Stimulated activated naive CD4-positive, alpha-beta T cell (primary cell): Measurements from ENCODE around the gene B3GALT4.
"Not testable (repeated sequence)": the region's sequence is repeated elsewhere in the genome, so short reads cannot be mapped to it uniquely, and the experiment has no call there.

Experiments
- DNase-seq, 6 experiments: peaks; one replicate each; lab custom pipeline; 2025; lab: John Stamatoyannopoulos, UW

Gene B3GALT4, protein sequence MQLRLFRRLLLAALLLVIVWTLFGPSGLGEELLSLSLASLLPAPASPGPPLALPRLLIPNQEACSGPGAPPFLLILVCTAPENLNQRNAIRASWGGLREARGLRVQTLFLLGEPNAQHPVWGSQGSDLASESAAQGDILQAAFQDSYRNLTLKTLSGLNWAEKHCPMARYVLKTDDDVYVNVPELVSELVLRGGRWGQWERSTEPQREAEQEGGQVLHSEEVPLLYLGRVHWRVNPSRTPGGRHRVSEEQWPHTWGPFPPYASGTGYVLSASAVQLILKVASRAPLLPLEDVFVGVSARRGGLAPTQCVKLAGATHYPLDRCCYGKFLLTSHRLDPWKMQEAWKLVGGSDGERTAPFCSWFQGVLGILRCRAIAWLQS

DNA sequence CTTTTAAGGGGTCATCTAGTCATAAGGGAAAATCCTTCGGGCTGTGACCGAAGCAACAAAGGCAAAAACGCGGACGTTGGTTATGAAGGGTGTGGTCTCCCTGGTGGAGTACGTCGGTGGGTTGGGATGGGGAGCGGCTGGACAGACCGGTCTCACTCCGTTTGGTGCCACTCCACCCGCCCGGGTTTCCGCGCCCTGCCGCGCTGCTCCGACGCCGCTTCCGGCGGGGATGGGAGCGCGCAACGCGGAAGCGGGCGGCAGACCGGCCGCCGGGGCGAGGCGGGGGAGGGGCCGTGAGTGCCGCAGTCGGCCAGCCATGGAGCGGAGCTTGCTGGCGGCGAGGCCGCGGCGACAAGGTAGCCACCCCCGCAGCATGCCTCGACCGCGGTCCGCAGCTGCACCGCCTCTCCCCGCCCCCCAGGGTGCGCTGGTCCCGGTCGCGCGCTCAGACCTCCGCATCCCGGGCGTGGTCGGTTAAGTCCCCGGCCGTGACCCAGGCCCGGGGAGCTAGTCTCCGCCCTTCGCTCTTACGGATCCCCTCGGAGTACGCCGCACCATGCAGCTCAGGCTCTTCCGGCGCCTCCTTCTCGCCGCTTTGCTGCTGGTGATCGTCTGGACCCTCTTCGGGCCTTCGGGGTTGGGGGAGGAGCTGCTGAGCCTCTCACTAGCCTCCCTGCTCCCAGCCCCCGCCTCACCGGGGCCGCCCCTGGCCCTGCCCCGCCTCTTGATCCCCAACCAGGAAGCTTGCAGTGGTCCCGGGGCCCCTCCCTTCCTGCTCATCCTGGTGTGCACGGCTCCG, at the start of gene B3GALT4:
B3GALT4 (plus strand) TSS at position 260 of the 799 bp plus-strand sequence; CDS start at position 557, 297 bp downstream.
- DNase-seq = peak; percentile 47 to 79 (median 71)

DNA sequence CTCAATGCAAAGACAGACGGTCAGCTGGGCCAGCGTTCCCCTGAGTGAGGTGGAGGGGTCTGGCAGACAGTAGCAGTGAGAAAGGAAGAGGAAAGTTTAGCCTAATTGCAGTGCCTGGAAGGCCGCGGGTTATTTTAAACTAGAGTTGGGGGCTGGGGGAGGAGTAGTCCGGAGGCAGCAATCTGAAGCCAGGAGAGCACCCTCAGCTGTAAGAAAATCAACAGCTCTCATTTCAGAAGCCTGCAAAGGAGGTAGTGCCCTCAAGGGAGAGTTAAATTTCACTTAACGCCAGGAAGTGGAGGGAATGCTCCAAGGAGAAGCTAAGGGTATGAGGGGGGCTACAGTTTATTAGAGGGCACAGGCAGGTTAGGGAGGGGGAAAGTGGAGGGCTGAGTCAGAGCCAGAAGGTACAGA, 41.7 kb upstream of the B3GALT4 start:
- no peak for DNase-seq

DNA sequence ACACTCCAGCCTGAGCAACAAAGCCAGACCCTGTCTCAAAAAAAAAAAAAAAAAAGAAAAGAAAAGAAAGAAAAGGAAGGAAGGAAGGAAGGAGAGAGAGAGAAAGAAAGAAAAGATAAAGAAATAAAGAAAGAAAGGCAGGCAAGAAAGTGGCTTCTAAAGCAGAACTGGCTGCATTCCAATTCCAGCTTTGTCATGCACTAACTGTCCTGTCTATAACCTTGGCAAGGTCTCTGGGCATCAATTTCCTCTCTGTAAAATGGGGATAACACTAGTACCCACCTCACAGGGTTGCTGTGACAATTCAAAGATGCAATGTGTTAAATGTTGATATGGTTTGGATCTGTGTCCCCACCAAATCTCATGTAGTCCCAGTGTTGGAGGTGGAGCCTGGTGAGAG, 40.6 kb upstream of the B3GALT4 start:
- no peak for DNase-seq

DNA sequence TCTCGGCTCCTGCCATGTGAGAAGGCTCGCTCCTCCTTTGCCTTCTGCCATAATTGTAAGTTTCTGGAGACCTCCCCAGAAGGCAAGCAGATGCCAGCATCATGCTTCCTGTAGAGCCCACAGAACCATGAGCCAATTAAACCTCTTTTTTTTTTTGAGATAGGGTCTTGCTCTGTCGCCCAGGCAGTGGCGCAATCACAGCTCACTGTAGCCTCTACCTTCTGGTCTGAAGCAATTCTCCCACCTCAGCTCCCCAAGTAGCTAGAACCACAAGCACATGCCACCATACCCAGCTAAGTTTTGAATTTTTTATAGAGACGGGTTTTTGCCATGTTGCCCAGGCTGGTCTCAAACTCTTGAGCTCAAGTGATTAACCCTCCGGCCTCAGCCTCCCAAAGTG, 40.1 kb upstream of the B3GALT4 start:
- no peak for DNase-seq

DNA sequence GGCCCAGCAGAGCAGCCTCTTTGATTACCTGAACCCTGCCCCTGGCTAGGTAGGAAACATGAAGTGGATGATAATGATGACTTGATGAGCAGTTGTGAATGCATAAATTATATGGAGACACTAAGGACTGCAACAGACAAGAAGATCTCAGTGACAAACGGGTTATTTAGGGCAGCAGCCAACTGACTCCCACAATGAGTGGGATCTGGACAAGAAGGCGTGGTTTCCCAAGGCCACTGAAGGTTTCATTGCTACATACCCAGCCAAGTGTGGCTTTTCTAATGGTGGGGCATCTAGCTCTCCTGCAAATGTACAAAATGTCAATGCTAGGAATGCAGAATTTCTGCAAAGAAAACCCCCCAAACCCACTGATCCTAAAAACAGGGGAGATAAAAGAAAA, 39.2 kb upstream of the B3GALT4 start:
- DNase-seq = no peak

DNA sequence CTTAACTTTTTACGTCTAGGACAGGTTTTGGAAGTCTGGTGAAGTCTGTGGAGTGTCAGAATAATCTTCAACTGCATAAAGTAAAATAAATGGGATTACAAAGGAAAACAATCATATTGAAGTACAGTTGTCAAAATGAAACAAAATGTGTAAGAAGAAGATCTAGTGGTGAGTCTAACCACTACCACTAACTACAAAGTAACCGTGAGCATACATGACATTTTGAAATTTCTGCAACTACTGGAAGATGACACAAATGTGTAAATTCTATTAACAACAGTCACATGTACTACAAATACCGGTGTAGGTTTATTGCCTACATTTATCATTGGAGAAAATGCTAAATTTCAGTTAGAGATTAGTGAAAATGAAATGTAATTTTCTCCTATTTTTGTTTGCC, 35.0 kb upstream of the B3GALT4 start:
- DNase-seq = no peak

DNA sequence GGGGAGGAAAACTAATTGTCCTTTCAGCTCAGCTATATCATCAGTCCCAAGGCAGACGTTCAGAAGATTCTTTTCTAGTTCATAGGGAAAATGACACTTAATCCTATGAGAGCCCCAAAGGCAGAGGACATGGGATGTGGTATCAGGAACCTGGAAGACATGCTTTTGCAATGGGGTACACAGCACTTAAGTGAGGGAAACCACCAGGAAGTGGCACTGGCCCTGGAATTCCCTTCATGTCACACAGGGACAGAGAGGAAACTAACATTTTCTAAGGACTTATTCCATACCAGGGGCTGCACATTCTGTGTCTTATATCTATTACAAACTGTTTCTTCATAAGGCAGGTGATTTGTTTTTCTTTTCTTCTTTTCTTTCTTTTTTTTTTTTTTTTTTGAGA, 33.4 kb upstream of the B3GALT4 start:
- no peak for DNase-seq

DNA sequence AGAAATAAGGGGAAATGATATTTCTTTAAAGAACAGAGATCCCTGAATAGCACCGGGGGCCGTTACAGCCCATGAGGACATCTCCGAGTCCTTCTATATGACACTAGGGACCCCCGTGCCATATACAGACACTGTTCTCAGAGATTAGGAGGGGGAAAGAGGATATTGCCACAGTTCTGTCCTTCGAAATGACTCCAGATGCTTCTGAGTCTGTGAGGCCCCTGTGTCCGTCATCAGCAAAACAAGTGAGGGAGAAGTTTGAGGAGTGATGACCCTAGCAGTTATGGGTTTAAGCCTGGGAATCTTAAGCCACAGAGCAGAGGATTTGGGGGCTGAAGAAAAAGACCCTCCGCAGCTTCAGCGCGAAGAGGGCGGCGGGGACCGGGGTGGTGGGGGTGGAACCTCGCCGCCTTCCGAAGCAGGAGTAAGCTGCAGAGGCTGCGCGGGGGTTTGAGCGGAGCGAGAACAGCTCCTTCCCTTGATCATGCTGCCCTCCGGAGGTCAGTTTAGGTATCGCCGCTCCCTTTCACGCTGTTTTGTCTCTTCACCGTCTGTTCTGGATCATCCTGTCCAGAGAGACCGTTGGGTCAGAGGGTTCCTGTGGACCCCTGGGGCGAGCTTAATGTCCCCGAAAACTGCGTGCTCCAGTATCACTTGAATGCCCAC, 28.8 kb upstream of the B3GALT4 start:
- DNase-seq = peak; percentile 76 to 94 (median 87)

DNA sequence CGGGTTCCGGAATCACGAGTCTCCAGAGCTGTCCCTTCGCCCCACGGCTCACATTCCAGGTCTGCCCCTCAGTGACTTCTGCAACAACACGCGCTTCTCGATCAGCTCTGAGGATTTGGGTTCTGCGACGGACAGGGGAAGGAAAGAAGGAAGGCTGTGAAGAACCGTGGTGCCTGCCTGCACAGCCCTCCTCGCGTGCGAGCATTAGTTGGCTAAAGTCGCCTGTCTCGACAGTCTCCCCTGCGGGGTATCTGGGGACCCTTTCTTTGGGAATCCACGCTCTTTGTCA, 28.3 kb upstream of the B3GALT4 start:
- DNase-seq = peak in 4 of 6 experiments; percentile 43 to 94 (median 65)

DNA sequence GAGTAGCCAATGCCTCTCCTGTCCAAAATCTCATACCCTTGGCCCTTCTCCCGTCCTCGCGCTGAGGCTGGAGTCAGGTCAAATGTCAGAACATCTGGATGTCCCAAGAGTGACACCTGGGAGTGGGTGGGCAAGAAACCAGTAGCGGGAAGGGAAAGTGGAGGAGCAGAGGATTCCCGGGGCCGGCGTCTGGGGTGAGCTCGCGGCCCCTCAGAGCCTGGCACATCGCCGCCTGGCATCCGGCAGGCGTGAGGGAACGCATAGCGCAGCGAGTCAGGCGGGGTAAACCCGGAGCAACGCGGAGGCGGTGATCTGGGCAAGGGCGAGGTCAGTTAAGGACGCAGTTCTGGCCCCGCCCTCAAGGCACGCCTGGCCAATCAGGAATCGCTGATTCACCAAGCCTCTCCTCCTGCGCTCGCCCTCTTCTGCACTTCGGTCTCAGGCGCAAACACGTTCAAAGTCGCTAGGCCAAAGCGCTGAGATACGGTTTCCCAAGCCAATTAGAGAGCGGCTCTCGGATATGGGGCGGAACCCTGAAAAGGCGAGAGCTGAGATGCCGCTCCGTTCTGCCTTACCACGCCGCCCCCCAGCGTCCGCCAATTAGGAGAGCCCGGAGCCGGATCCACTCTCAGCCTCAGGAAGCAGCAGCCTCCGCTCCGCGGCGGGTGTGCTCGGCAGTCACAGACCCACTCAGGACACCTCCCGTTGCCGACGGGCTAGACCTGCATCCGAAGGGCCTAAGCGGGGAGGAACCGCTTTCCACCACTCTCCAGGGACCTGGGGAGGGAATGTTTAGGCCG, 27.8 kb upstream of the B3GALT4 start:
- peak; percentile 92 to 98 (median 95) for DNase-seq

DNA sequence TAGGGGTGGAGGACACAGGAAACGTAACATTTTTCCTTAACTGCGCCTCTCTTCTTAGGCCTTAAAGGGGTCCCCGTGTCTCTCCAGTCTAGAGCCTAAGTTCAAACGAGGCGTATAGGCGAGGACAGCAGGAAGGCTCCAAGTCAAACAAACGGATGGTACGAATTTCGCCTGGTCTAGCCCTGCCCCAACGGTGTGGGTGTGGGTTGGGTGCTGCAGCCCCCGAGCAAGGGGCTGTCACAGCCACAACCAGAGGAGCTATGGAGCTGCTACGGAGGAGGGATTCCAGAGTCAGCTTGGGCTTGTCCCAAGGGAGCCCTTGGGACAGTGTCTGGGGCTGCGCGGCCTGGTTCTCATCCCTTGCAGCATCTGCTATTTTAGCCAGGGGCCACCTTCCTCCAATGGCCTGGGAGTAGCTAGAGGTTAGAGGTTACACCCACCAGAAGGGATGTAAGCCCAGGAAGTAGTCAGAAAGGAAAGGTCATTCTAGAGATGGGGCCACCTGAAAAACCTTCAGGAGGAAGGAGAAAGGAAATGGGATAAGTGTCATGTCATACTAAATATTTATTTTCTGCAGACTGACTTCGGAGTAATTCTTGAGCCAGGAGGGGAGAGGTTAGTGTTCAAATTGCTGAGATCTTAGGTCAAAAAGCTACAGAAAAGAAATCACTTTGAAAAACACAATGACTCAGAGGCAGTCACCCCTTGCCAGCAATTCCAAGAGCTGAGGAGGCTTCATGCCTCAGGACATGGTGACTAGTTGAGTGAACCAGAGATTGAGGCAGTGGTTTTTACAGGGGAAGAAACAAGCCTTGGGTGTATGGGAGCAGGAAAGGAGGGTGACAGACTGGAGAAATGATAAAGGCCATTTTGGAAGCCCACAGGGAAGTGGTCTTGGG, 26.9 kb upstream of the B3GALT4 start:
- DNase-seq = no peak

DNA sequence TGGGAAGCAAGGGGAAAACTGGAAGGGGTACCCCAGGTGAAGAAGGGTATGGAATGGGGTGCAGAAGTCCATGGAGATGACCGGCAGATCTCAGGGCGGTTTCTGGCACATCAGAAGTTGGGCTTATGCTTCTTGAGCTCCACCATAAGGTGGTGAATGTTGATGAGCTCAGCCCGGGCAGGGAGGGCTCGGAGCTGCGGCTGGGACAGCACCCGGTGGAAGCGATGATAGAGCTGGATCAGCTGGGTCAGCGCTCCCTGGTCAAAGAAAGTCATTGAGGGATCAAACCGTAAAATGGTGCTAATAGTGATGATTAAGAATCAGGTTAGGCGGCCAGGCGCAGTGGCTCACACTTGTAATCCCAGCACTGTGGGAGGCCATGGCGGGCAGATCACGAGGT, 26.2 kb upstream of the B3GALT4 start:
- no peak for DNase-seq

DNA sequence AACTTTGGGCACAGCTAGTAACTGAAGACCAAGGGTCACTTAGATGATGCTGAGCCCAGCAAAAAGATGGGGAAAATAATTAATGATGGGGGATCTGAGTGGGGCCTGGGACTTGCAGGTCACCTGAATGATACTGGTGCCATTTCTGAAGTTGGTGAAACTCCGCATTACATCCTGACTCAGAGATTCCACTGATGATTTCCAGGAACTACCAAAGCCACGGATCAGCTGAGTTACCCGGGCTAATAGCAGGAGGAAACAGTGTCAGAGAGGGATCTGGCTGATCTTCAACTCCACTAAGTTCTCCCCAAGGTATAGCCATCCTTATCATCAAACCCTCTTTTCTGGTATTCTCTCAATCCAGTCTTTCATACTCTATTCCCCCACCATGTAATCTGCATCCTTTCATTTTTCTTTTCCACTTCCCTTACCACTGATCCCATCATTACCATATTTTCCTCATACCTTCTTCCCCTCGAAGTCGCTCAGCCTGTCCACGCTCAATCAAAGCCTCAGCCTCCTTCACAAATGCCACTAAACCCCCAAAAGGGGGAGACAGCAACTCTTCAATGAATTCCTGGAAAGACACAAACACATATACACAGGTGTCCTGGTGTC, 25.4 kb upstream of the B3GALT4 start:
- no peak for DNase-seq

DNA sequence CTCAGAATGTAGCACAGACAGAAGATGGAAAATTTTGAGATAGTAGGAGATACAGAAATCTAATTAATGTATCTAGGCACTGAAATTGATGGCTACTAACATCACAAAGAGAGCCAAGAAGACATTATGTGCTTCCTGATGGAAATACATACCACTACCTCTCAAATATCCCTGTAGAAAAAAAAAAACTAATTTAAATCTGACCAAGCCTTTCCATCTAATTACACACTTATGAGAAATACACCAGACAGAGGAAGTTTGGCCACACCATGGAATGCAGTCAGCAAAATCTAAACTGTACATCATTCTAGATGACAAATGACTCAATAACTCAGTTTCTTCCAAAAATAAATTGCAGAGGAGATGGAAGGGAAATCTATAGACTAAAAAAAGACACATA, 24.2 kb upstream of the B3GALT4 start:
- DNase-seq = no peak

DNA sequence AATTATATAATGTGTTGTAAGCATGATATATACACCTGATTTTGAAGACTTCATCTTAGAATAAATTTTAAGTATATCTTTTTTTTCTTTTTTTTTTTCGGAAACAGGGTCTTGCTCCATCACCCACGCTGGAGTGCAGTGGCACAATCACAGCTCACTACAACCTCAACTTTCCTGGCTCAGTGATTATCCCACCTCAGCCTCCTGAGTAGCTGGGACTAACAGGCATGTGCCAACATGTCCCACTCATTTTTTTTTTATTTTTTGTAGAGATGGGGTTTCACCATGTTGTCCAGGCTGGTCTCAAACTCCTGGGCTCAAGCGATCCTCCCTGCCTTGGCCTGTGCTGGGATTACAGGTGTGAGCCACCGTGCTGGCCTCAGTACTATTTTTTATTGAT, 22.3 kb upstream of the B3GALT4 start:
- no peak for DNase-seq

DNA sequence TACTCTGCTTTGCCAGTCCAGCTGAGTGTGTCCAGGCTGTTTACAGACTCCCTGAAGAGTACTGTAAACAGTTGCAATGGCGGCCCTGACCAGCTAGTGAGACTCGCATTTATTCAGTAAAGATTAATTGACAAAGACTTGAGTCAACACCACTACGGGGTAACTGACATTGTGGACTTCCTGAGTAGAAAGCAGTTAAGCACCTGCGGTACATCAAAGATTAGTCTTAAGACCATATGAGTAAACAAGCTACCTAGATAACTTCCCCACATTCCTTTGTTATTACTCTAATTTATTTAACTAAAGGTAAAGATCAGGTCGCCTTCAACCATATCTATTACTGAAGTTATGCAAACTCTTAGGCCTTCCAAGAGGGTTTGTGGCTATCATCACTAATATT, 17.9 kb upstream of the B3GALT4 start:
- no peak for DNase-seq

DNA sequence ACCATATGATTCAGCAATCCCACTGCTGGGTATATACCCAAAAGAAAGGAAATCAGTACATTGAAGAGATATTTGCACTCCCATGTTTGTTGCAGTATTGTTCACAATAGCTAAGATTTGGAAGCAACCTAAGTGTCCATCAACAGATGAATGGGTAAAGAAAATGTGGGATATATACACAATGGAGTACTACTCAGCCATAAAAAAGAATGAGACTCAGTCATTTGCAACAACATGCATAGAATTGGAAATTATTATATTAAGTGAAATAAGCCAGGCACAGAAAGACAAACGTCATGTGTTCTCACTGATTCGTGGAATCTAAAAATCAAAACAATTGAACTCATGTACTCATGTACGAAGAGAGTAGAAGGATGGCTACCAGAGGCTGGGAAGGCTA, 14.4 kb upstream of the B3GALT4 start:
- not testable (repeated sequence) for DNase-seq

DNA sequence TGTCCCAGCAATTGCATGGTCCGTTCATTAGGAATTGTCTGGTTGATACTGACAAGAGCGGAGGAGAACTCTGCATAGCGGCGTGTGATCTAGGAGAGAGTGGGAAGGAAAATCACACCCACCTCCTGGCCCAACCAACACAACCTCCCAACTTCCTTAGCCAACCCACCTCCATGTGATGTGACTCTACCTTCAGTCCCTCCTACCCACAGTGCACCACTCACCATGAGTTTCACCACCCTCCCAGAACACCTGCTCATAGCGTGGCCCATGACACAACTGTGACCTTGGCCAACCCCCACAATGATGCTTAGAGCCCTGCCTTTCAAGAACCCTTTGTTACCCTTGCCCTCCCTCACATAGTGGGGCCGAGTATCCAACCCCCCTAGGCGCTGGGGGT, 12.9 kb upstream of the B3GALT4 start:
- DNase-seq = no peak

DNA sequence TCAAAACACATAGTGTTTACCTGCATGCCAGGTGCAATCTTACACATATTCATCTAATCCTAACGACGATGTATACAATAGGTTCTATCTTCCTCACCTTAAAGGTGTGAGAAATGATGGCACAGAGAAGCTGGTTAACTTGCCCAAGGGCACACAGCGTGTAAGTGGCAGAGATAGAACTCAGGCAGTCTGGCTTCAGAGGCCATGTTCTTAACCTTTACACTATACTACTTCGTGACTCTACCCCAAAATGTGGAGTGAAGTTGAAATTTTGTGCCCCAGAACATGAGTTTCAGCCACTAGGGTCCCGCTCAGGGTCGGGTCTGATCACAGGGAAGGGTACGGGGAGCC, 5.8 kb upstream of the B3GALT4 start:
- DNase-seq = no peak

DNA sequence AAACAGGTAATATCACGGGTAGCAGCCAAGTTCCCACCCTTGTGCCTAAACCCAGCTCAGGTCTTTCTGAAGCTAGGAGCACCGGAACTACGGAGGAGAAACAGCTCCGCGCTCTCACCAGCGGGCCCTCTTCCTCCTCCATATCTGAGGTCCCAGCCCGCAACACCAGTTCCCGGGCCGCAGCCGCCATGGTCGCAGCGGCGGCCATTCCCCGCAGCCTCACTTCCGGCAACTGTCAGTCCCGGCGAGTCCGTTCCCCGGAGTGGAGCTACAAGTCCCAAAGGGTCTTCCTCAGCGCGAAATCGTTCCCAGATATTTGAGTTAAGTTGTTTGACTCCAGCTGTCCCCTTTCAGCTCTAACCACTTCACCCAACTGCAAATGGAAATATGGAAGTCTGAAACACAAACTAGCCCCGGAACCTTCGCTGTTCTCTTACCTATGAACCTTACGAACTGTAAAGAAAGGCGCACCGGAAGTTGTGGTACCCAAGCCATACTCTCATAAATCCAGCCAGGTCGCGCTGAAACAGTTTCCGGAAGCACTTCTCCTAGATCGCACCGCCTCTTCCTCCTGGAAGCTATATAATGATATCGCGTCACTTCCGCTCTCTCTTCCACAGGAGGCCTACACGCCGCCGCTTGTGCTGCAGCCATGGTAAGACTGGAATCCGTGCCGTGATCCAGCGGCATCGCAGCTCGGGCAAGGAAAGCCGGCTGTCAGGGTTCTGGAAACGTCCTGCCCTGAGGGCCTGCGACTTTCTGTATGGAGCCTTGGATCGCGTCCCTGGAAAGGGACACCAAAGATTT, 5.3 kb upstream of the B3GALT4 start, which contains the start of the genes RPS18 and VPS52:
RPS18 (plus strand) TSS at position 608 of the 807 bp plus-strand sequence; CDS start at position 653, 45 bp downstream.
VPS52 (minus strand) TSS at position 409 of the 807 bp plus-strand sequence; CDS start at position 208, 201 bp downstream.
- peak; percentile 91 to 99 (median 93) for DNase-seq
